K562 (cell line): ENCODE results near the gene DHPS. TPM values are rescaled to one million over a fixed set of nuclear protein-coding genes. Genes with fewer than 3 reads are reported as not detected.

Source experiments
- BRD9 ChIP-seq: fragments of 450-650 bp; IDR thresholded peaks from 2 replicates; pipeline ENCODE4 v1.6.1; 2018; ENCODE audit warnings: low read depth; ENCODE audit not compliant: partially characterized antibody
- CHD2 ChIP-seq: IDR thresholded peaks from 2 replicates; pipeline ENCODE4 v1.6.1; 2011; ENCODE audit warnings: low read depth, low read length
- DACH1 ChIP-seq: fragments of 450-650 bp; IDR thresholded peaks from 2 replicates; pipeline ENCODE4 v1.6.1; 2018; ENCODE audit not compliant: partially characterized antibody
- EGR1 ChIP-seq: fragments of 450-650 bp; conservative IDR thresholded peaks from 2 replicates; pipeline ENCODE4 v1.6.1; 2017; ENCODE audit warnings: mild to moderate bottlenecking
- ELK1 ChIP-seq: sonication (generic); formaldehyde crosslinking; IDR thresholded peaks from 2 replicates; pipeline ENCODE4 v1.8.1; 2022; ENCODE audit warnings: missing genetic modification reagents
- FOXK2 ChIP-seq, 2 experiments: fragments of 450-650 bp; IDR thresholded peaks in 1 of 2; conservative IDR thresholded peaks in 1 of 2; 2 replicates each; pipeline ENCODE4 v1.6.1; 2016; ENCODE audit warnings: low read depth in 2 of 2, mild to moderate bottlenecking in 1 of 2
- NR2C2 ChIP-seq, 2 experiments: fragments of 200-800 bp in 1 of 2; sonication (Bioruptor generic) in 1 of 2; sonication (generic) in 1 of 2; formaldehyde crosslinking in 1 of 2; IDR thresholded peaks; 2 replicates each; pipeline versions ENCODE4 v1.6.1 to v1.8.0; 2016 to 2022; ENCODE audit warnings: mild to moderate bottlenecking in 1 of 2, missing compliant biosample characterization in 1 of 2, missing genetic modification characterization in 1 of 2, missing genetic modification reagents in 1 of 2
- PTBP1 ChIP-seq: fragments of 200-400 bp; formaldehyde crosslinking; IDR thresholded peaks from 2 replicates; pipeline ENCODE4 v1.6.1; 2017; ENCODE audit warnings: low read depth, low read length
- PYGO2 ChIP-seq: fragments of 450-650 bp; IDR thresholded peaks from 2 replicates; pipeline ENCODE4 v1.6.1; 2016; ENCODE audit warnings: mild to moderate bottlenecking, missing genetic modification characterization, moderate library complexity, missing compliant biosample characterization
- ZKSCAN8 ChIP-seq: fragments of 200-800 bp; sonication (Bioruptor generic); IDR thresholded peaks from 2 replicates; pipeline ENCODE4 v1.6.1; 2016; ENCODE audit warnings: missing genetic modification characterization, missing compliant biosample characterization
- ZNF124 ChIP-seq: sonication (generic); formaldehyde crosslinking; IDR thresholded peaks from 2 replicates; pipeline ENCODE4 v1.8.1; 2022; ENCODE audit warnings: missing genetic modification reagents
- ZNF146 ChIP-seq: IDR thresholded peaks from one replicate; pipeline ENCODE4 v1.6.1; 2018; ENCODE audit warnings: missing compliant biosample characterization; ENCODE audit not compliant: unreplicated experiment
- ZNF224 ChIP-seq: sonication (generic); formaldehyde crosslinking; IDR thresholded peaks from 2 replicates; pipeline ENCODE4 v1.8.0; 2022; ENCODE audit warnings: mild to moderate bottlenecking, missing genetic modification reagents
- ZNF586 ChIP-seq: fragments of 450-650 bp; formaldehyde crosslinking; conservative IDR thresholded peaks from 2 replicates; pipeline ENCODE4 v1.4.0; 2020; ENCODE audit warnings: mild to moderate bottlenecking, moderate library complexity
- ZNF785 ChIP-seq: fragments of 250-450 bp; sonication (Bioruptor Pico); IDR thresholded peaks from 2 replicates; pipeline ENCODE4 v1.4.0; 2020; ENCODE audit warnings: mild to moderate bottlenecking
- polyA plus RNA-seq, 8 experiments: library from polyadenylated mRNA; depleted of rRNA in 4 of 8; stranded (reverse) in 5 of 8; unstranded in 3 of 8; fragments of >200 nt; fragmentation: Nextera tagmentation in 2 of 8; fragmentation: Illumina TruSeq in 1 of 8; extraction: Ambion mirVana in 2 of 8; extraction: Trizol in 1 of 8; gene quantifications; 2 replicates each; pipeline versions ENCODE4 v1.2.1 to v1.2.3, GENCODE V29; 2011 to 2014; ENCODE audit warnings: inconsistent platforms in 1 of 8, missing spikeins in 1 of 8
- total RNA-seq, 7 experiments: library from RNA; depleted of rRNA in 6 of 7; stranded (reverse); fragments of >200 nt in 6 of 7; fragmentation: Illumina TruSeq in 2 of 7; extraction: Trizol in 2 of 7; gene quantifications; 2 replicates each; pipeline versions ENCODE4 v1.2.1 to v1.2.3, GENCODE V29; 2011 to 2021; ENCODE audit warnings: low replicate concordance in 1 of 7
- TF ChIP-seq, protein P1 (sequence below): fragments of 450-650 bp; IDR thresholded peaks from 2 replicates; pipeline ENCODE4 v1.6.1; 2017; ENCODE audit warnings: antibody characterized with exemption, mild to moderate bottlenecking
- TF ChIP-seq, protein P2 (sequence below): fragments of 450-650 bp; IDR thresholded peaks from 2 replicates; pipeline ENCODE4 v1.6.1; 2017; ENCODE audit warnings: mild to moderate bottlenecking, moderate library complexity
- TF ChIP-seq, protein P3 (sequence below): fragments of 250-450 bp; sonication (Bioruptor Pico); IDR thresholded peaks from 2 replicates; pipeline ENCODE4 v1.4.0; 2020; ENCODE audit warnings: borderline replicate concordance

Gene DHPS
- total and polyA plus RNA-seq, 9 of the 15 experiments (the other 6 are each of a cell fraction or from before 2014, with no cell fraction given) = 47.1 to 110 (median 79.9) TPM

DNA sequence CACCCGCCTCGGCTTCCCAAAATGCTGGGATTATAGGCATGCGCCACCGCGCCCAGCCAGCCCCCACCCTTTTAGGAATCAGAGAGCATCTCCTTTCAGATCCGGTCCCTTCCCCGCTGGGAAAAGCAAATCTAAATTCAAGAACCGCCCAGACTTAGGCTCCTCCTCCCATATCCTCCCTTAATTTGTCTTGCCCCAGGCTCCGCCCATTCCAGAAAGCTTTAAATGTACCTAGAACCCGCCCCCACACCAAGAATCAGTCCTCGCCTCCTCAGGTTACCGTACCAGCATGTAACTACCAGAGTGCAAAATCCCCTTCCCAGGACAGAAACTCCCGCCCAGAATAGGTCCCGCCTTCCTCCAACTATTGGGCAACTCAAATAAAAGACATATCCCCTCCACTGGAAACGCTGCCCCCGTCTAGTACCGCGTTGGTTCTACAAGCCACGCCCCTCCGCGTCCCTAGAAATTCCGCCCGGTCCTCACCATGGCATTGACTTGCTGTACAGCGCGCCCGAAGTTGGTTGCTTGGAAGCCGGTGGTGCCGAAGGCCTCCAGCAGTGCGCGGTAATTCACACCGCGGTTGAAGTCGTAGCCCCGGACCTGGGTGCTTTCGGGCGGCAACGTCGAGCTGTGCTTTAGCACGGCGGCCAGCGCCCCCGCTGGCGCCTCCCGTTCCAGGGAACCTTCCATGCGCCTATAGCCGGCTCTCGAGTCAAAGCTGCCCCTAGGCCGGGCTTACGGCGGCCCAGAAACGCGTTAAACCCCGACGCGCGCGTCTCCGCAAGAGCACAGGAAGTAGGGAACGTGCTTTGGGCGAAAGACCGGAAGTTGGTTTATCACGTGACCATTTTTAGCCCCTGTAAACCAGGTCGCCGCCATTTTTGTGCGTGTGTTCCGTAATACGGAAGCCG, at the start of gene DHPS (continued):
- TF ChIP-seq, protein P1, sequence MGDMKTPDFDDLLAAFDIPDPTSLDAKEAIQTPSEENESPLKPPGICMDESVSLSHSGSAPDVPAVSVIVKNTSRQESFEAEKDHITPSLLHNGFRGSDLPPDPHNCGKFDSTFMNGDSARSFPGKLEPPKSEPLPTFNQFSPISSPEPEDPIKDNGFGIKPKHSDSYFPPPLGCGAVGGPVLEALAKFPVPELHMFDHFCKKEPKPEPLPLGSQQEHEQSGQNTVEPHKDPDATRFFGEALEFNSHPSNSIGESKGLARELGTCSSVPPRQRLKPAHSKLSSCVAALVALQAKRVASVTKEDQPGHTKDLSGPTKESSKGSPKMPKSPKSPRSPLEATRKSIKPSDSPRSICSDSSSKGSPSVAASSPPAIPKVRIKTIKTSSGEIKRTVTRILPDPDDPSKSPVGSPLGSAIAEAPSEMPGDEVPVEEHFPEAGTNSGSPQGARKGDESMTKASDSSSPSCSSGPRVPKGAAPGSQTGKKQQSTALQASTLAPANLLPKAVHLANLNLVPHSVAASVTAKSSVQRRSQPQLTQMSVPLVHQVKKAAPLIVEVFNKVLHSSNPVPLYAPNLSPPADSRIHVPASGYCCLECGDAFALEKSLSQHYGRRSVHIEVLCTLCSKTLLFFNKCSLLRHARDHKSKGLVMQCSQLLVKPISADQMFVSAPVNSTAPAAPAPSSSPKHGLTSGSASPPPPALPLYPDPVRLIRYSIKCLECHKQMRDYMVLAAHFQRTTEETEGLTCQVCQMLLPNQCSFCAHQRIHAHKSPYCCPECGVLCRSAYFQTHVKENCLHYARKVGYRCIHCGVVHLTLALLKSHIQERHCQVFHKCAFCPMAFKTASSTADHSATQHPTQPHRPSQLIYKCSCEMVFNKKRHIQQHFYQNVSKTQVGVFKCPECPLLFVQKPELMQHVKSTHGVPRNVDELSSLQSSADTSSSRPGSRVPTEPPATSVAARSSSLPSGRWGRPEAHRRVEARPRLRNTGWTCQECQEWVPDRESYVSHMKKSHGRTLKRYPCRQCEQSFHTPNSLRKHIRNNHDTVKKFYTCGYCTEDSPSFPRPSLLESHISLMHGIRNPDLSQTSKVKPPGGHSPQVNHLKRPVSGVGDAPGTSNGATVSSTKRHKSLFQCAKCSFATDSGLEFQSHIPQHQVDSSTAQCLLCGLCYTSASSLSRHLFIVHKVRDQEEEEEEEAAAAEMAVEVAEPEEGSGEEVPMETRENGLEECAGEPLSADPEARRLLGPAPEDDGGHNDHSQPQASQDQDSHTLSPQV = no peak
- TF ChIP-seq ZNF146 (CRISPR knock-in tag) (no peak), PYGO2 (no peak), ZKSCAN8 (CRISPR knock-in tag) (no peak), ZNF124 (no peak), ZNF224 (no peak), ZNF785 (CRISPR knock-in tag) (no peak), CHD2 (peak; percentile 71), DACH1 (no peak), EGR1 (peak; percentile 89), NR2C2 (CRISPR knock-in tag; IDR thresholded peaks at IDR 0.05) (no peak), NR2C2 (tag; IDR thresholded peaks at IDR 0.05) (peak; percentile 84), ELK1 (CRISPR knock-in tag) (peak; percentile 89; the same call in 1 of the 2 replicates), FOXK2 (conservative IDR thresholded peaks at IDR 0.05 in 1 of 2, IDR thresholded peaks at IDR 0.05 in 1 of 2; ENCODE audit: low read depth in 2 of 2) (peak; percentile 92 to 93), ZNF586 (CRISPR knock-in tag) (no peak), BRD9 (no peak), PTBP1 (no peak)
- TF ChIP-seq, protein P2, sequence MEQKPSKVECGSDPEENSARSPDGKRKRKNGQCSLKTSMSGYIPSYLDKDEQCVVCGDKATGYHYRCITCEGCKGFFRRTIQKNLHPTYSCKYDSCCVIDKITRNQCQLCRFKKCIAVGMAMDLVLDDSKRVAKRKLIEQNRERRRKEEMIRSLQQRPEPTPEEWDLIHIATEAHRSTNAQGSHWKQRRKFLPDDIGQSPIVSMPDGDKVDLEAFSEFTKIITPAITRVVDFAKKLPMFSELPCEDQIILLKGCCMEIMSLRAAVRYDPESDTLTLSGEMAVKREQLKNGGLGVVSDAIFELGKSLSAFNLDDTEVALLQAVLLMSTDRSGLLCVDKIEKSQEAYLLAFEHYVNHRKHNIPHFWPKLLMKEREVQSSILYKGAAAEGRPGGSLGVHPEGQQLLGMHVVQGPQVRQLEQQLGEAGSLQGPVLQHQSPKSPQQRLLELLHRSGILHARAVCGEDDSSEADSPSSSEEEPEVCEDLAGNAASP = no peak
- TF ChIP-seq, protein P3, sequence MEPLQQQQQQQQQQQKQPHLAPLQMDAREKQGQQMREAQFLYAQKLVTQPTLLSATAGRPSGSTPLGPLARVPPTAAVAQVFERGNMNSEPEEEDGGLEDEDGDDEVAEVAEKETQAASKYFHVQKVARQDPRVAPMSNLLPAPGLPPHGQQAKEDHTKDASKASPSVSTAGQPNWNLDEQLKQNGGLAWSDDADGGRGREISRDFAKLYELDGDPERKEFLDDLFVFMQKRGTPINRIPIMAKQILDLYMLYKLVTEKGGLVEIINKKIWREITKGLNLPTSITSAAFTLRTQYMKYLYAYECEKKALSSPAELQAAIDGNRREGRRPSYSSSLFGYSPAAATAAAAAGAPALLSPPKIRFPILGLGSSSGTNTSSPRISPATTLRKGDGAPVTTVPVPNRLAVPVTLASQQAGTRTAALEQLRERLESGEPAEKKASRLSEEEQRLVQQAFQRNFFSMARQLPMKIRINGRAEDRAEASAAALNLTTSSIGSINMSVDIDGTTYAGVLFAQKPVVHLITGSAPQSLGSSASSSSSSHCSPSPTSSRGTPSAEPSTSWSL (CRISPR knock-in tag) = 0 out of 2 replicates have a peak, but pooled peaks have one; percentile 53
